ENCODE measurements around the gene TEKT2. TPM values are rescaled to one million over a fixed set of nuclear protein-coding genes. Genes with fewer than 3 reads are reported as not detected.

The TEKT2 gene
- total and polyA plus RNA-seq, 7 donors, result 0.19 to 0.33 TPM; not detected in 5

- TF ChIP-seq POLR2A (IDR thresholded peaks at IDR 0.05), result no peak
- no peak for TF ChIP-seq POLR2AphosphoS5 (IDR thresholded peaks at IDR 0.05)
- TF ChIP-seq CTCF (IDR thresholded peaks at IDR 0.05), result no peak
- TF ChIP-seq EP300 (IDR thresholded peaks at IDR 0.05), result no peak
- Histone ChIP-seq H3K36me3 (no peaks in the 10 kb centered on the region), H3K9me3 (no peaks in the 10 kb centered on the region), H3K27me3 (no peaks in the 10 kb centered on the region), H3K4me3 (peak overlapping the region; percentile 16 to 56 (median 50)), H3K4me1 (peaks cover 0 to 25% (median 18%) of the 10 kb centered on the region in 4 donors), H3K27ac (peak overlapping the region; percentile 43 to 68 (median 62))
- 11 to 24% methylated on average over 42 of the region's 42 CpGs for WGBS, 2 donors
- no peak for DNase-seq
- intact Hi-C loops (cut with DNase I), result no loop called here
These were observed 40.7 kb downstream of the TEKT2 start for GRCh38 chr1:36124404-36125128.

GRCh38 chr1:36125129-36125991 lies 41.5 kb downstream of the TEKT2 start, which contains the start of gene COL8A2:
Gene COL8A2 (minus strand): TSS chr1:36125222. CDS start chr1:36100242, 24,980 bp downstream.
- peak; percentile 81 for DNase-seq
- peak within 1 kb of the TSS; percentile 29 to 56 (median 50) for H3K4me3 ChIP-seq
- TF ChIP-seq CTCF (IDR thresholded peaks at IDR 0.05) (no peak), EP300 (IDR thresholded peaks at IDR 0.05) (no peak), POLR2AphosphoS5 (IDR thresholded peaks at IDR 0.05) (no peak), POLR2A (IDR thresholded peaks at IDR 0.05) (no peak)
- 7 to 13% methylated on average over 77 of the region's 77 CpGs for WGBS, 2 donors
- peaks cover 0 to 18% (median 16%) of the 10 kb centered on the region in 4 donors for H3K4me1 ChIP-seq
- H3K27me3 ChIP-seq, result no peaks in the 10 kb centered on the region
- H3K9me3 ChIP-seq, result no peaks in the 10 kb centered on the region
- peak within 1 kb of the TSS; percentile 43 to 68 (median 62) for H3K27ac ChIP-seq
- intact Hi-C loops (cut with DNase I), result no loop called here
- no peaks in the 10 kb centered on the region for H3K36me3 ChIP-seq

GRCh38 chr1:36126005-36126716 lies 42.3 kb downstream of the TEKT2 start:
- no peak for DNase-seq
- peak overlapping the region in 1 of 4 donors; percentile 56 for H3K4me3 ChIP-seq
- no peaks in the 10 kb centered on the region for H3K9me3 ChIP-seq
- 66 to 86% methylated on average over 21 of the region's 21 CpGs for WGBS, 2 donors
- intact Hi-C loops (cut with DNase I), result no loop called here
- no peak for TF ChIP-seq POLR2A (IDR thresholded peaks at IDR 0.05)
- no peak for TF ChIP-seq CTCF (IDR thresholded peaks at IDR 0.05)
- TF ChIP-seq EP300 (IDR thresholded peaks at IDR 0.05), result no peak
- TF ChIP-seq POLR2AphosphoS5 (IDR thresholded peaks at IDR 0.05), result no peak
- no peak overlapping the region for H3K27ac ChIP-seq
- no peaks in the 10 kb centered on the region for H3K36me3 ChIP-seq
- peaks cover 0 to 18% (median 16%) of the 10 kb centered on the region in 4 donors for H3K4me1 ChIP-seq
- no peaks in the 10 kb centered on the region for H3K27me3 ChIP-seq

- H3K27ac ChIP-seq, result no peak overlapping the region
- intact Hi-C loops (cut with DNase I), result no loop called here
- DNase-seq, result no peak
- TF ChIP-seq POLR2AphosphoS5 (IDR thresholded peaks at IDR 0.05), result no peak
- TF ChIP-seq POLR2A (IDR thresholded peaks at IDR 0.05), result no peak
- TF ChIP-seq CTCF (IDR thresholded peaks at IDR 0.05), result no peak
- no peak for TF ChIP-seq EP300 (IDR thresholded peaks at IDR 0.05)
- 31 to 59% methylated on average over 7 of the region's 7 CpGs for WGBS, 2 donors
- no peaks in the 10 kb centered on the region for H3K27me3 ChIP-seq
- no peak overlapping the region for H3K4me3 ChIP-seq
- no peaks in the 10 kb centered on the region for H3K9me3 ChIP-seq
- H3K36me3 ChIP-seq, result no peaks in the 10 kb centered on the region
- H3K4me1 ChIP-seq, result peaks cover 0 to 18% (median 16%) of the 10 kb centered on the region in 4 donors
These were observed 43.1 kb downstream of the TEKT2 start for GRCh38 chr1:36126797-36127500.
